GM19438 (cell line): ENCODE data around the gene CACNA1D.
"Not testable (repeated sequence)": the region's sequence is repeated elsewhere in the genome, so short reads cannot be mapped to it uniquely, and the experiment has no call there.

Experiments
- ATAC-seq: cut with Tn5 transposase; IDR thresholded peaks from one replicate; pipeline ENCODE4 v1.9.1; 2021; ENCODE audit warnings: low read depth; ENCODE audit not compliant: unreplicated experiment

Gene CACNA1D

DNA sequence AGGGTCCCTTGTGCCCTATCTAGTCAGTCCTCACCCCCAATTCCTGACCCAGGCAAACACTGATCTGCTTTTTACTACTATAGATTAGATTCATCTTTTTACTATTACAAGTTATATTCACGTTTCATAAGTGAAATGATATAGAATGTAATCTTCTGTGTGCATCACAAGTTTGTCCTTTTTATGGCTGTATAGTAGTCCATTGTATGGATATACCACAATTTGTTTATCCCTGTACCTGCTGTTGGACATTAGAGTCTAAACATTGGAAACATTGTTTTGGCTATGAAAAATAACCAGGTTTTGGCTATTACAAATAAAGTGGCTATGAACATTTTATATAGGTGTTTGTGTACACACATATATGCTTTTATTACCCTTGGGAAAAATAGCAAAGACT, 112.4 kb downstream of the CACNA1D start:
- ATAC-seq, result no peak

DNA sequence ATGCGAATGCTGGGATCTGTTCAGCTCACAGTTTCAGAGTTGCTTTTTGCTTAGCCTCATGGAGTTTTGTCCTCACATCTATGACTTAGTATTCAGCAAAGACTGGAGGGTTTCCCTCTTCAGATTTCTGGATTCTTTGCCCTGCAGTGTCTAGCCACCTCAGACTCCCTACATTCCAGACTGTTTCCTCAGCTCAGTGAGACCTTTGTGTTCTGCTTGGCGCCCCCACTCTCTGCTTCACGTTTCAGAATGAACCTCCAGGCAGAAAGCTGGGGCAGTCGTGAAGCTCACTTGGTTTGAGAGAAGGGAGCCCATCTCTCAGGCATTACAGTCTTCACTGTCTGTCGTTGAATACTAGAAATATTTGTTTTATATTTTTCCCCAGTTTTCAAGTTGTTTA, 118.1 kb downstream of the CACNA1D start:
- no peak for ATAC-seq

DNA sequence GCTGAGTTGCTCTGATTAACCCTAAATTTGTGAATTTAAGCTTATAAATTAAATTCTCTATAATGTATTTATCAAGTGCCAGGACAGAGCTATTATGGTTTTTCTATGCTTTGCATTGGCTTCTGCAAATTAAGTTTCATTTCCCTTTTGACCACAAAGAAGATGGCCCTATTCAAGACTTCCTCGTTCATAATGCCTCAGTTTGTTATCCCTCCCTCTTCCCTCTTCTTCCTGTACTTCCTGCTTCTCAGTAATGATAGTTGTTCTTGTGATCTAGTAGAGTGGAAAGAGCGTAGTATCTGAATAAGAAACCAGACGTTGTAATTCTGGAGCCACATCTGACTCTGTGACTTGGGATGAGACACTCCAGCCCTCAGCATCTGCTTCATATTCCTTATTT, 118.7 kb downstream of the CACNA1D start:
- no peak for ATAC-seq

DNA sequence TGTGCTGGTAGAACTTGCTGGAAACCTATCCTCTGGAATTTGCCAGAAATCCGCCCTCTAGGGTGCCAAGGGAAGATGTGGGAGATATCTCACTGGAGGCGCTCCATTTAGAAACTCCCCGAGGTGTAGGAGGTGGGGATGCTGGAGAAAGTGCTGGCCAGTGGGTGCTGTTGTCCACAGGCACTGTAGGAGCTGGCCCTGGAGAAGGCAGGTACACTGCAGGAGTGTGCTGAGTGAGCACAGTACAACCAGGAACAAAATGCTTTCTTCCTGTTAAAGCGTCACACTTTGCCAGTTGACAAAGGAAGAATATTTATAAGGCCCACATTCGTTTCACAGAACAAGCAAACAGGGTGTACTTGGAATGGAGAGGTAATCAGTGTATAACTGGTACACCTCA, 119.9 kb downstream of the CACNA1D start:
- ATAC-seq, result no peak

DNA sequence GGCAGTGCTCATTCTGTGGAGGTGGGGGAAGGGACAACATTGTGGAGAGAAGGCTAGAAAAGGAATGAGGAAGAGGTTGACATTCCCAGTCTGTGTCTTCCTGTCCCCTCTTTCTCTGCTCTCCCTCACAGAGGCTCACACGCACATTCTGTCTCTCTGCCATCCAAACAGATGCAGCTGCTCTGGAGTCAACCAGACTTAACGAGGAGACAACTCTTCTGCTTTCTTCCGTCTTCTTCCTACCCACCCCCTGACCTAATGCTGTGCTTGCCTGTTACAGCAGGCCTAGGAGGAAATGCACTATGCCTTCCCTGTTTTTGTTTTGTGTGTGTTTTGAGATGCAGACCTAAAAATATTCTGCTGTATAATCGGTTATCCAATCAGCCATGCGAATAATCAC, 121.9 kb downstream of the CACNA1D start:
- ATAC-seq, result no peak

DNA sequence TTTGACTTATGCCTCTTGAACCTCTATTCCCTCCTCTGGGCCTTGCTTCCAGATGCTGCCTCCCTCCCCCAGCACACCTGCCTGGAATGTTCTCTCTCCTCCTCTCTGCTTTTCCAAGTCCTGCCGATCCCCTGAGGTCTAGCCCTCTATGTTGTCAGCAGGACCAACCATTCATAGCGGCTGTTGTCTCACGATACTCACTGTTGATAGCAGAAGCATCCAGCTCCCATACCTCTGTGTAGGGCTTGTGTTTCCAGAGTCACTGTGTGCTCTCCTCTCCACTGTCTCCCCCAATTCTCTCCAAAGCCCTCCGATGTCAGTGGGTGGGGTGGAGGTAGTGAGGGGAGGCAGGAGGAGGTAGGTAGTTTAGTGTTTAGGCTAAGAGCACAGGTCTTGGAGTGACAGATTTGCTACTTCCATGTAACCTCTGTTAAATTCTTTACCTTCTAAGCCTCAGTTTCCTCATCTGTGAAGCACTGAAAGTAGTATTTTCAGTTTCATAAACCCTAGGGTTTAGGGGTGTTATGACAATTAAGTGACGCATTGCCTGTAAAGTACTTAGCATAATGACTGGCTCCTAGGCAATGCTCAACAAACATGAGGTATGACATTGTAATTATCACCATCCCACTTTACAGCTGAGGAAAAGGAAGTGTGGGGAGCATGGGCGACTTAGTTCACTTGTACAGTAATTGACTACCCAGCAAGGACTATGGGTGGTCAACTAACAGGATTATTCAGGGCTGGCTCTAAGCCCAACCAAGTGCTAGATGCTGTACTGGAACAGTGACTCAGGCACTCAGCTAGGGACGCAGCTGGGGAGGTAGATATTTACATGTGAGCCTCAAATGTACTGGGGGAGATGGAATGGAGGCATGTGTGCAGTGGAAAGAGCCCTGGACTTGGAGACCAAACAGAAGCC, 122.8 kb downstream of the CACNA1D start:
- no peak for ATAC-seq

DNA sequence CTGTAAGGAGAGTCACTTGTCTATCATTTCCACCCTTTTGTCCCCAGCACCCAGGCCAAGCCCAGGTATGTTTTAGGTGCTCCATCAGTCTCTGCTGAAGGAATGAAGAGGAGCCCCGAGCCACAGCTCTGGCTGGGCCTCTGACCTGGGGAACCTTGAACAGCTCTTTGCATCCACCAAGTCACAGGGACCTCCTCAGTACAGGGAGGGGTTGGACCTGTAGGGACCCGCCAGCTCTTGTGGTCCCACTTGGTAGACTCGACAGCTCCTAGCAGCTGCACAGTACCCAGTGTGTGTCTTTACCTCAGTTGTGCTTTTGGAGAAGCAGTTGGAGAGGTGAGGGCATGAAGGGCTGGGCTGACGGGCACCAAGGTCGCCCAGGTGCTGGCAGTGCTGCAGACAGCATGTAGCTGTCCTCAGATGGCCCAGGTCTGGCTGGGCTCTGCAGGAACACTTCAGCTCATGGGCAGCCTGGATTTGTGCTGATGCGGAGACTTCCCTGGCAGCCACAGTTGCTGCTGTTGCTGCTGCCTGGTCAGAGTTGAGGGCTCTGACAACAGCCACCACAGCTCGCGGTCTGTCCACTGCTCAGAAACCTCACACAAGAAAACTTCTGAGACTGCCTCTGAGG, 123.6 kb downstream of the CACNA1D start:
- no peak for ATAC-seq

DNA sequence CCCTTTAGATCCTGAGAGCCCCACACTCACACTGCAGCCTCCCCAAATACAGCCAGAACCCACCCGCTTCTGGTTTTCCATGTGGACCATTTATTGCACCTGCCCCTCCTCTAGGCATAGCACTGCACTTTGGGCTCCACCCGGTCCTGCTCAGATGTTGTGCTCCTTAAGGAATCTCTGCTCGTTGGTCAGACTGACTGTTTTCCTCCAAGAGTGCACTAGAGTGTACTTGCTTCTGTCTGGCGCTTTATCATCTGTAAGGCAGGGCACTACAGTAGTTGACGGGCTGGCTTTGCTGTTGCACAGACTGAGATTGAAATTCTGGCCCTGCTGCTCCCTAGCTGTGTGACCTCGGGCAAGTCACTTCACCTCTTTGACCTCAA, 124.1 kb downstream of the CACNA1D start:
- ATAC-seq, result no peak

DNA sequence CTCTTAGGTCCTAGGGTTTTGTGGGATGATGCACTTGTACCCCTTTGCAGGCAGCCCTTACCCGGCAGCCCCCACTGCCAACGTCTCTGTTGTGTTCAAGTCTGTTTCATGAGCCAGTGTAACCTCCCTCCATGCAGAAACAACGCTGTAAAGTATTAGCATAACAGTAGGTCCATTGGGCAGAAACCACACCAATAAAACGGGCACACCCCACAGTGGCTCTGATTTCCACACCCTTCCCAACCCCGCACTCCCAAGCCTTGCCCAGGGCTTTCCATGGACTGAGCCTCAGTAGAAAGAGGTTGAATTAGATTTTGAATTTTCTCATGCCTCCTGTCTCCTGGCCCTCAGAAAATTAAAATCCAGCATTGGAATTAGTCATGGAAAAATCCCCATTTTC, 124.5 kb downstream of the CACNA1D start:
- no peak for ATAC-seq

DNA sequence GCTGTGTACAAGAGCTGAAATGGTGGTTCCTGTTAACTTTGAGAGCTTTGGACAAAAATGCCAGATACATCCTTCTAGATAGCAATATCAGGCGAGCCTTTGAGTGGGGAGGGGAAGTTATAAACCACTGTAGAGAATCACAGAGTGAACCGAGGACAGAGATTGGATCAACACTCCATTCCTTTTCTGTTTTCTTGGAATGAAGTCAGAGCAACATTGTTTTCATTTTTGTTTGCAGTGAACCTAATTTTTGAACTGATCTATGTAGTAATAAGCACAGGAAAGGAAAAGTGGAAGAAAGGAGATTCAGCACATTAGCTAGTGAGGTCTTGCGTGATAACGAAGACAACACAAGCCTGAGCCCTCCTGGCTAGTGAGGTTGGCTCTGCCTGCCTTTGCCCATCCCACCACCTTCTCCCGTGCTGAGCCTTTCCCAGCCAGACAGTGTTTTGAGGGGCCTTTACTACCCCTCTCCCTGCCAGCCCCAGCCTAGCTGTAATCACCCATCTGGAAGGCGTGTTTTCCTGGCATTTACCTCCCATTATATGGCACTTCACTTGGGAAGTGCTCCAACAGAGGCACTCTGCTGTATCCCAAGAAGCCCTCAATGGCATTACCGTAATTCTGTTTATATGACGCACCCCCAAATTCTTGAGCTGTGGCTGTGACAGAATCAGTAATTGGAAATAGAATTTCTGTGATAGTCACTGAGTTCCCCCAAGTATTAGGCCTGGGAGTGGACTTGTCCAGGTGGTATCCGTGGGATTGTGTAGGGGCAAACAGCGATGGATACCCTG, 129.8 kb downstream of the CACNA1D start:
- ATAC-seq, result no peak

DNA sequence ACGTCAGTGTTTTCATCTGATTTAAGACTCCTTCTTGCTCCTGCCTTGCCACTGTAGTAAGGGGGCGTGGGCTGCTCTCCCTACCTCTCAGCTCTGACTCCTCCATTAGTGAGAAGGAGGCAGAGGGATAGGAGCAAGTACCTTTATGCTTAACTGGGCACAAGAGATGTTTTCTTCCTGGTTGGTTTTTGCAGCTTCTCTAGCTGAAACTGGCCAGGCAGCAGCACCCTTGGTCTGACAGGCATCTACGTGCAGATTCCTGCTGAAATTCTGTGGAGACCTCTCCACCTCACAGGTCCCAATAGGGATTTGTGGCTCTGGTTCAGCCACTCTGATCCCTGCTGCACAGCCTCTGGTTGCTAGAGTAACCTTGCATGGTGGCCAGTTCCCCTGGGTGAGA, 132.5 kb downstream of the CACNA1D start:
- no peak for ATAC-seq

DNA sequence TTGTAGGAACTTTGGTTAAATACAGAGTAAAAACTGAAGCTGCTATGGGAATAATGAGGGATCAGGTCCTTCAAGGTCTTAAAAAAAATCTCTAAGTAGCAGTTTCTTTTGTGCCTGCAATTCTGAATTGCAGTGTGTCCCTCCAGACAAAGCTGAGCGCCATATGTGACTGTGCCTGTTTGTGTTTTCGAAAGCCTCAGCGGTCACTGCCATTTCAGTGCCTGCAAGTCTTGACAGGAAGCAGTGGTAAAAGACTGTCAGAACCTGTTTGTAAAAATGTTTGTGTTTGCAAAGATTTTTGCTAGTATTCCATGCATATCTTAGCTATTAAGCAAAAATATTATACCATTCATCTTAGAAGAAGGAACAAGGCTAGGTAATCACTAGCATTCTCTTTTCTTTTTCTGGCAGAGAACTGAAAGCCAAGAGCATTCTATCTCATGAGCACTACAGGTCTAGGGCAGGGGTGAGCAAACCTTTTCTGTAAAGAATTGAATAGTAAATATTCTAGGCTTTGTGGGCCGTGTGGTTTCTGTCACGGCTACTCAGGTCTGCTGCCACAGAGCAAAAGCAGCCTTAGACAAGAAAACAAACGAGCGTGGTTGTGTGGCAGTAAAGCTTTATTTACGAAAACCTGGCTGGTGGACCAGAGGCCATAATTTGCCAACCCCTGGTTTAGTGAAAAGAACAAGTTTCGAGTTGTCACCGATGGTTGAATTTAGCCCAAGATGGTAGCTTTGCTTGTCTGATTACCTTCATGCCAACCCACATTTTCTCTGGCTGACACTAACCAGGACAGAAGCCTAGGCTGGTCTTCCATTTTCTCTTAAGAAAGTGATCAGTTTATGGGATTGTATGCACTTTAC, 134.4 kb downstream of the CACNA1D start:
- no peak for ATAC-seq

DNA sequence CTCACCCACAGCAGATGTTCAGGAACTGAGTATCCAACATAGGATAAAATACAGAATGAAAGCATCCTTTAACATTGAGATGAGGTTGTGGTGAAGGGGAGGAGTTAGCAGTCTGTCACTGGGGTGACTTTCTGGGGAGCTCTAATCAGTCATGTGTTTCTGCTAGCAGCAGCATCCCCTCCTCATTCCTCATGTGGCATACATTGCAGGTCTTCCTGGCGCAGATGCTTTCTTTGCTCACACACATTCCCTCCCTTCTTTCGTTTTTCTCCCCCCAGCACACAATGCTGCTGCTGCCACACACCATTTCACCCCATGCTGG, 135.0 kb downstream of the CACNA1D start:
- no peak for ATAC-seq

DNA sequence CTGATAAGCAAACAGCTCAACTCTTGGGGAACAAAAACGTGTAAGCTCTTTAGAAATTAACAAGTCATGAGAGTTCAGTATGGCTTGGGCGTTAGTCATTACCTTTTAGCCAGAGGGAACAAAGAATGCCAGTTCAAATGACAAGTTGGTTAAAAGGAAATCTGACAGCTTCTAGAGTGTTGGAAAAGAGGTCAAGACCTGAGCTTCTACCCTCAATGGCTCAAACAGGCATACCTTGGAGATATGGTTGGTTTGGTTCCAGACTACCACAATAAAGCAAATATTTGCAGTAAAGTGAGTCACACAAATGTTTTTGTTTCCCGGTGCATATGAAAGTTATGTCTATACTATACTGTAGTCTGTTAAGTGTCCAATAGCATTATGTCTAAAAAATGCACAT, 136.1 kb downstream of the CACNA1D start:
- ATAC-seq, result no peak

DNA sequence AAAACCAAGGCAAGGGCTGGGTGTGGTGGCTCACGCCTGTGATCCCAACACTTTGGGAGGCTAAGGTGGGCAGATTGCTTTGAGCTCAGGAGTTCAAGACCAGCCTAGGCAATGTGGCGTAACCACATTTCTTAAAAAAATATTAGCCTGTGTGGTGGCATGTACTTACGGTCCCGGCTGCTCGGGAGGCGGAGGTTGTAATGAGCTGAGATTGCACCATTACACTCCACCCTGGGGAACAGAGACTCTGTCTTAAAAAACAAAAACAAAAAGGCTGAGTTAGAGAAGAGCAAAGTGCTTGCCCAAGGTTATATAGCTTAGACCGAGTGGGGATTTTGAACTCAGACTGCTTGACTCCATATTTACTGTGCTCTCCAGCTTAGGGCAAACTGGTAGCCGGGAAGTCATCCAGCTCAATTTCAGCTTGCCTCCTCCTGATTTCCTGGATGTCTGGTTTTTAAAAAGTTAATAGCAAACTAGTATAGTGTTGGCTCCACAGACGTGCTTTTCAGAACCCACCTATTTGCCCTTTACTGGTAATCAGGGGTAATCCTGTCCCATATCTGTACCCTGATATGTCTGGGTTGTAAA, 138.9 kb downstream of the CACNA1D start:
- ATAC-seq, result no peak

DNA sequence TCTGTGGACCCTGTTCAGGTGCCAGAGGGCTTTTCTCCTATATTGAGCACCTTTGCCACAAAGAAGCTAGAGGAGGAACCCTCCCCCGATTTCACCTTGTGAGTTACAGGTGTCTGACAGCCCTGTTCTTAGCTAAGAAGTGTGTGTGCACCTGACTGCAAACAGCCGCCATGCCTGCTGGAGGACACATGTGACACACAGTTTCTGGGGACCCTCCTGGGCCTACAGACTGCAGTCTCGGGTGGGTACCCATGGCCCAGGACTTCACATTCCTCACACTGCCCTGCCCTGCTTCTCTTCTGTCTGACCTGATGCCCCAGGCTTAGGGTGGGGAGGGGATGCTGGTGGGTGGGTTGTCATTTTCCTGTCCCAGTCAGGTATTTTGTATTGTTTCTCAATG, 140.6 kb downstream of the CACNA1D start:
- ATAC-seq, result no peak

DNA sequence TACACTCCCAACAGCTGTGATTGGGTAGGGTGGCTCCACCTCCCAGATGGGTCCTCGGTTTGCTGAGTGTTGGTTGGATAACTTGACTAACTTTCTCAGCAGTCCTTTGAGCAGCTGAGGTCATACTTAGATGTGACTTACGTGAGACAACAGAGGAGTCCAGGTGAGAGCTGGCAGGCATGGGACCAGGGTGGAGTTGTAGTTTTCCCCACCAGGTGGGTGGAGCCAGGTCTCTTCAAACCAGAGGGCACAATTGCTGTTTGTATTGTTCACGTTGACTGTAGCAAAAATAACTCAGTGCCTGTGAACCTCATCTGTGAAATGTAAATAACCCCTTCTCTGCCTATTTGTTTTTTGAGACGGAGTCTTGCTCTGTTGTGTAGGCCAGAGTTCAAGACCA, 144.4 kb downstream of the CACNA1D start:
- ATAC-seq, result not testable (repeated sequence)

DNA sequence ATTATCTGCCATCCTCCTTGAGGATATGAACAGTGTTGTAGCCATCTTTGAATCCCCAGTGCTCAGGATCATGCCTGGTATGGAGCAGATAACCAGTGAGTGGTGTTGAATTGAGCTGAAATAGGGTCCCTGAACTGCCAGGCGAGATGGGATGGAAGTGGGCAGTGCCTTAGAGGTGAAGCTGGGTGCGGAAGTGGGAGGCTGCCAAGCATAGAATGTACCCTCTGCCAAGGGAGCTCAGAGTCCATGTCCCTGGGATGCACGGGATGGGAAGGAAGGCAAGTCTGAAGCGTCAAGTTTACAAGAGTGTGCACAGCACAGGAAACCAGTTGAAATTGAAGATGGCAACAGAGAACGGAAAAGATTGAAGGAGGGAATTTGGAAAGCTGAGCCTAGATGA, 147.0 kb downstream of the CACNA1D start:
- no peak for ATAC-seq

DNA sequence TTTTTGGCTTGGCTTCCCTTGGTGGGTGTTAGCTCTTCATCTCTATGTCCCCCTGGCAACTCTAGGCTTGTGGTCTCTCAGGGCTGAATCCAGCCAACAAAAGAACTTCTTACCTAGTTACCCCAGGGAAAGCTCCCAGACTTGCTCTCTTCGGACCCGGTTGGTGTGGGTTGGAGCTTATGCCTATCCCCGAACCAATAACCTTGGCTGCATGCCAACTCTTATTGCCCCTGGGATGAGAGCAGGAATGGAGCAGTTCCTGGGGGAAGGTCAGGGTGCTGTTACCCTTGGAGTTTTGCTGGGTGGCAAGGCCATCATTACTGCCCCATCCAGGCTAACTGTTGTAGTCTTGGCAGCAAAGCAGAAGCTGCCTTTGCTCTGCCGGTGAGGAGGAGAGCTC, 147.8 kb downstream of the CACNA1D start:
- ATAC-seq, result no peak

DNA sequence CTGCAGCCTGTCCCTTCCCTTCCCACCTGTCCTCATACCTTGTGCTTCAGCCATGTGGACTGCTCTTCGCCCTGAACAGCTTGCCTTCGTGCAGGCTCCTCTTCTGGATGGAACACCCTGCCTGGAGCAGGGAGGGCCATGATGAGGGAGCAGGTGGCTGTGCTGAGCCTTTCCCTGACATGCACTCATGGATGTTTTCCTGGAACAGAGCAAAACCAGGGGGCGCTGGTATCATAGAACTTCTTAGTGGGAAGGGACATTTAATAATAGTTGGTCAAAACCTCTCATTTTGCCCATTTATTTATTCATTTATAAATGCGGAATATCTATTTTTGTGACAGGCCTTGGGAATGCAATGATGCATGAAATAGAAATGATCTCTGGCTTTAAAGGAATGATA, 149.3 kb downstream of the CACNA1D start:
- no peak for ATAC-seq
